WTC11 (cell line): ENCODE data around the gene ANKMY2. TPM values are rescaled to one million over a fixed set of nuclear protein-coding genes. Genes with fewer than 3 reads are reported as not detected.
A peak's percentile ranks its signal among the peaks of the same experiment; 100 is the strongest.

ENCODE experiments used
- ATAC-seq: fragments of 200-7000 bp; cut with Tn5 transposase; 2 replicates; pipeline ENCODE4 v1.10.0; 2021; ENCODE audit warnings: mild to moderate bottlenecking, moderate library complexity
- CTCF ChIA-PET: fragments of 300-600 bp; sonication (Branson Sonifier 250); formaldehyde crosslinking; loops from one replicate; lab custom pipeline; 2021; ENCODE audit warnings: antibody characterized with exemption; lab: Charles Lee
- POLR2A ChIA-PET: fragments of 350-600 bp; sonication (Branson Sonifier 250); formaldehyde crosslinking; loops from one replicate; lab custom pipeline; 2021; ENCODE audit warnings: antibody characterized with exemption; lab: Charles Lee
- DNase-seq: peaks from one replicate; pipeline ENCODE4 v3.0.0; 2021; ENCODE audit warnings: low spot score
- H3K27ac Mint-ChIP-seq: 2 replicates; pipeline ENCODE4 v1.8.0; 2021; ENCODE audit warnings: mixed read lengths
- H3K27me3 Mint-ChIP-seq: 2 replicates; pipeline ENCODE4 v1.8.0; 2021; ENCODE audit warnings: low read depth, mild to moderate bottlenecking, moderate library complexity, mixed read lengths
- H3K36me3 Mint-ChIP-seq: 2 replicates; pipeline ENCODE4 v1.8.0; 2021; ENCODE audit warnings: mixed read lengths
- H3K4me1 Mint-ChIP-seq: 2 replicates; pipeline ENCODE4 v1.8.0; 2022; ENCODE audit warnings: mixed read lengths
- H3K4me3 Mint-ChIP-seq: 2 replicates; pipeline ENCODE4 v1.8.0; 2021; ENCODE audit warnings: mild to moderate bottlenecking, moderate library complexity, mixed read lengths
- H3K9me3 Mint-ChIP-seq: 2 replicates; pipeline ENCODE4 v1.8.0; 2021; ENCODE audit warnings: mixed read lengths
- ATF3 ChIP-seq: sonication (generic); formaldehyde crosslinking; conservative IDR thresholded peaks from 2 replicates; pipeline ENCODE4 v1.8.1; 2022; ENCODE audit warnings: mild to moderate bottlenecking, missing genetic modification reagents
- CBFB ChIP-seq: sonication (generic); formaldehyde crosslinking; IDR thresholded peaks from 2 replicates; pipeline ENCODE4 v1.8.1; 2022; ENCODE audit warnings: mild to moderate bottlenecking, low read depth, missing genetic modification reagents
- CREB1 ChIP-seq: sonication (generic); formaldehyde crosslinking; IDR thresholded peaks from 2 replicates; pipeline ENCODE4 v1.8.0; 2023; ENCODE audit warnings: mild to moderate bottlenecking, missing genetic modification reagents
- CTCF ChIP-seq: fragments of 200-600 bp; IDR thresholded peaks from 2 replicates; pipeline ENCODE4 v1.8.0; 2022; ENCODE audit warnings: antibody characterized with exemption
- E2F1 ChIP-seq: sonication (generic); formaldehyde crosslinking; IDR thresholded peaks from 2 replicates; pipeline ENCODE4 v1.8.0; 2022; ENCODE audit warnings: mild to moderate bottlenecking, missing genetic modification reagents
- ELF4 ChIP-seq: sonication (generic); formaldehyde crosslinking; IDR thresholded peaks from 2 replicates; pipeline ENCODE4 v1.8.1; 2022; ENCODE audit warnings: low read depth, mild to moderate bottlenecking, moderate library complexity, missing genetic modification reagents
- FOXP4 ChIP-seq: sonication (generic); formaldehyde crosslinking; IDR thresholded peaks from 2 replicates; pipeline ENCODE4 v1.8.0; 2022; ENCODE audit warnings: mild to moderate bottlenecking, missing genetic modification reagents
- GTF2I ChIP-seq: fragments of 250-450 bp; sonication (Bioruptor Pico); conservative IDR thresholded peaks from 2 replicates; pipeline ENCODE4 v1.4.0; 2021; ENCODE audit warnings: mild to moderate bottlenecking
- JUN ChIP-seq: sonication (generic); formaldehyde crosslinking; IDR thresholded peaks from 2 replicates; pipeline ENCODE4 v1.8.0; 2023; ENCODE audit warnings: mild to moderate bottlenecking, missing genetic modification reagents
- PRDM15 ChIP-seq: sonication (generic); formaldehyde crosslinking; IDR thresholded peaks from 2 replicates; pipeline ENCODE4 v1.8.0; 2022; ENCODE audit warnings: missing genetic modification reagents
- SMAD4 ChIP-seq: sonication (generic); formaldehyde crosslinking; IDR thresholded peaks from 2 replicates; pipeline ENCODE4 v1.8.0; 2022; ENCODE audit warnings: mild to moderate bottlenecking, missing genetic modification reagents
- SP1 ChIP-seq: sonication (generic); formaldehyde crosslinking; conservative IDR thresholded peaks from 2 replicates; pipeline ENCODE4 v1.8.1; 2022; ENCODE audit warnings: missing genetic modification reagents
- ZMAT4 ChIP-seq: fragments of 250-450 bp; sonication (Bioruptor Pico); IDR thresholded peaks from 2 replicates; pipeline ENCODE4 v1.9.0; 2021; ENCODE audit warnings: mild to moderate bottlenecking
- ZNF396 ChIP-seq: fragments of 250-450 bp; sonication (Bioruptor Pico); IDR thresholded peaks from 2 replicates; pipeline ENCODE4 v1.8.0; 2021; ENCODE audit warnings: mild to moderate bottlenecking, moderate library complexity, borderline replicate concordance
- ZNF532 ChIP-seq: fragments of 250-450 bp; sonication (Bioruptor Pico); IDR thresholded peaks from 2 replicates; pipeline ENCODE4 v1.9.0; 2021; ENCODE audit warnings: mild to moderate bottlenecking, borderline replicate concordance
- ZSCAN18 ChIP-seq: fragments of 250-450 bp; sonication (Bioruptor Pico); IDR thresholded peaks from 2 replicates; pipeline ENCODE4 v2.1.2; 2022; ENCODE audit warnings: mild to moderate bottlenecking, moderate library complexity
- total RNA-seq: library from RNA; stranded (reverse); gene quantifications from 3 replicates; pipeline ENCODE4 v1.2.3, GENCODE V29; 2021

ANKMY2 gene
- total RNA-seq, 1 experiment from 2014 or later = 13.6 TPM

GRCh38 chr7:16564909-16565426, 80.6 kb downstream of the ANKMY2 start:
- Mint-ChIP-seq H3K27me3 (no peaks in the 10 kb centered on the region), H3K36me3 (no peaks in the 10 kb centered on the region), H3K9me3 (no peaks in the 10 kb centered on the region), H3K4me1 (peaks cover 9% of the 10 kb centered on the region), H3K27ac (no peak overlapping the region), H3K4me3 (no peak overlapping the region)
- ChIA-PET POLR2A (interaction anchor here (1.0 kb wide), 2 partner anchors 13 to 145 kb away, joined by 3 read pairs; no protein-coding TSS in a partner anchor), CTCF (interaction anchor here (0.6 to 1.8 kb wide), 45 partner anchors 9 to 498 kb away, joined by 3 to 57 read pairs (median 4); partner anchors contain the start of genes ANKMY2, BZW2, CRPPA and LRRC72)
- peak; percentile 42 for DNase-seq
- ATAC-seq = peak; percentile 74
- peak; percentile 74; the same call in 1 of the 2 replicates for TF ChIP-seq GTF2I (CRISPR knock-in tag)
- 0 out of 2 replicates have a peak, but pooled peaks have one; percentile 24 for TF ChIP-seq ZSCAN18 (CRISPR knock-in tag)
- no peak for TF ChIP-seq CBFB (CRISPR knock-in tag)
- TF ChIP-seq CTCF = peak; percentile 35; the same call in 1 of the 2 replicates
- TF ChIP-seq ZNF396 (CRISPR knock-in tag) = peak; percentile 81; the same call in 1 of the 2 replicates
- TF ChIP-seq SMAD4 = no peak

GRCh38 chr7:16564023-16564380, 81.6 kb downstream of the ANKMY2 start:
- H3K36me3 Mint-ChIP-seq = no peaks in the 10 kb centered on the region
- ChIA-PET POLR2A (interaction anchor here (1.0 kb wide), 2 partner anchors 12 to 144 kb away, joined by 3 read pairs; no protein-coding TSS in a partner anchor), CTCF (interaction anchor here (0.7 to 1.8 kb wide), 25 partner anchors 11 to 497 kb away, joined by 3 to 57 read pairs (median 5); partner anchors contain the start of genes CRPPA and SOSTDC1)
- H3K27me3 Mint-ChIP-seq = no peaks in the 10 kb centered on the region
- H3K4me1 Mint-ChIP-seq = peaks cover 9% of the 10 kb centered on the region
- no peak overlapping the region for H3K4me3 Mint-ChIP-seq
- ATAC-seq (no peak), DNase-seq (no peak)
- H3K9me3 Mint-ChIP-seq = no peaks in the 10 kb centered on the region
- H3K27ac Mint-ChIP-seq = no peak overlapping the region
- TF ChIP-seq ZMAT4 (no peak), FOXP4 (CRISPR knock-in tag) (no peak), CREB1 (CRISPR knock-in tag) (no peak), ZNF532 (CRISPR knock-in tag) (no peak), PRDM15 (CRISPR knock-in tag) (no peak), JUN (CRISPR knock-in tag) (no peak), E2F1 (CRISPR knock-in tag) (no peak), ATF3 (CRISPR knock-in tag) (no peak), GTF2I (CRISPR knock-in tag) (no peak), ELF4 (CRISPR knock-in tag) (no peak), CBFB (CRISPR knock-in tag) (no peak), SP1 (CRISPR knock-in tag) (no peak)
